ENCODE measurements around the gene ZNF853.
"Not testable (repeated sequence)": the region's sequence is repeated elsewhere in the genome, so short reads cannot be mapped to it uniquely, and the experiment has no call there.

The ZNF853 gene

DNA sequence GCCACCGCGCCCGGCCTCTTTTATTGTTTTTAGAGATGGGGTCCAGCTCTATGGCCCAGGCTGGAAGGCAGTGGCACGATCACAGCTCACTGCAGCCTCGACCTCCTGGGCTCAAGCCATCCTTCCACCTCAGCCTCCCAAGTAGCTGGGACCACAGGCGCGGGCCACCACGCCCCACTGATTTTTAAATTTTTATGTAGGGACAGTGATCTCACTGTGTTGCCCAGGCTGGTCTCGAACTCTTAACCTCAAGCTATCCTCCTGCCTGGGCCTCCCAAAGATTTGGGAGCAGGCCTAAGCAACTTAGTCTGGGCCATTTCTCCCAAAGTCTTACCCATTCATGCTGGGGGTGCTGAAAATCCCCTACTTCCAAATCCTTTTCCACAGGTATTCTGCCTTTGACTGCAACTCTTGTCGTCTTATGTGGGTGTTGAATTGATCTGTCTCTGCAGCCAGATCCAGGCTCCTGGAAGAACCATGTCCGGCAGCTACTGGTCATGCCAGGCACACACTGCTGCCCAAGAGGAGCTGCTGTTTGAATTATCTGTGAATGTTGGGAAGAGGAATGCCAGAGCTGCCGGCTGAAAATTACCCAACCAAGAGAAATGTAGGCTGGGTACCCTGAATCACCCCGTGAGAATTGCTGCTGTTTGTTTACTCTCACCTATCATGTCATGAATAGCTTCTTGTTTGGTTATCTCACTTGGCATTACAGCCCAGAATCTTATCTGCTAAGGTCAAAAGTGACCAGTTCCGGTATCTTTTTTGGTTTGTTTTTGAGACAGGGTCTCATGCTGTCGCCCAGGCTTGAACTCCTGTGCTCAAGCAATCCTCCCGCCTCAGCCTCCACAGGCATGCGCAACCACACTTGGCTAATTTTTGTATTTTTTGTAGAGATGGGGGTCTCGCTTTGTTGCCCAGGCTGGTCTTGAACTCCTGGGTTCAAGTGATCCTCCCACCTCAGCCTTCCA, 37.0 kb upstream of the ZNF853 start:
- Histone ChIP-seq H3K27me3 (replicated peaks; ENCODE audit: control insufficient read depth, insufficient read depth, low read length, poor library complexity, severe bottlenecking) (no peaks in the 10 kb centered on the region), H3K4me3 (ENCODE audit: insufficient read depth, low read depth, low read length, poor library complexity, severe bottlenecking) (no peak overlapping the region), H3K27ac (ENCODE audit: insufficient read depth, low read length, poor library complexity, severe bottlenecking) (no peak overlapping the region), H3K4me1 (ENCODE audit: control insufficient read depth, insufficient read depth, low read length, poor library complexity, severe bottlenecking) (no peaks in the 10 kb centered on the region), H3K9me3 (ENCODE audit: control insufficient read depth, low read length) (no peaks in the 10 kb centered on the region), H3K36me3 (ENCODE audit: control insufficient read depth, insufficient read depth, low read length) (peaks cover 14% of the 10 kb centered on the region)
- DNase-seq = no peak

DNA sequence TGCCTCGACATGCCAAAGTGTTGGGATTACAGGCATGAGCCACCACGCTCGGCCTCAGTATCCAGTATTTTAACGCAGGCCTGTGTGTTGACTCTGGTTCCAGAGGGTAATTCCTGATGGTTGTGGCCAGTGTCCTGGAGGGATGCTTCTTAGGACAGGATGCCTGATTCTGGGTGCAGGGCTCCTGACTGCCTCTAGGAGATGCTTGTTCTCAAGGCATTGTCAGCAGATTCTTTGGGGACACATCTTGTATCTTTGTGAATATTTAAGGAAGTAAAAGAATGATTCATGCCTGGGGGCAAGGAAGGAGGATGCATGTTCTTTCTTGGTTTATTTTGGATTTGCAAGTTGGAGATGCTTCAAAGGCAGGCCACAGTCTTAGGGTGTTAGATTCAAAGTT, 36.0 kb upstream of the ZNF853 start:
- peaks cover 21% of the 10 kb centered on the region for H3K36me3 ChIP-seq (ENCODE audit: control insufficient read depth, insufficient read depth, low read length)
- H3K27ac ChIP-seq (ENCODE audit: insufficient read depth, low read length, poor library complexity, severe bottlenecking) = no peak overlapping the region
- no peaks in the 10 kb centered on the region for H3K4me1 ChIP-seq (ENCODE audit: control insufficient read depth, insufficient read depth, low read length, poor library complexity, severe bottlenecking)
- no peak overlapping the region for H3K4me3 ChIP-seq (ENCODE audit: insufficient read depth, low read depth, low read length, poor library complexity, severe bottlenecking)
- no peak for DNase-seq
- H3K27me3 ChIP-seq (replicated peaks; ENCODE audit: control insufficient read depth, insufficient read depth, low read length, poor library complexity, severe bottlenecking) = no peaks in the 10 kb centered on the region
- H3K9me3 ChIP-seq (ENCODE audit: control insufficient read depth, low read length) = no peaks in the 10 kb centered on the region

DNA sequence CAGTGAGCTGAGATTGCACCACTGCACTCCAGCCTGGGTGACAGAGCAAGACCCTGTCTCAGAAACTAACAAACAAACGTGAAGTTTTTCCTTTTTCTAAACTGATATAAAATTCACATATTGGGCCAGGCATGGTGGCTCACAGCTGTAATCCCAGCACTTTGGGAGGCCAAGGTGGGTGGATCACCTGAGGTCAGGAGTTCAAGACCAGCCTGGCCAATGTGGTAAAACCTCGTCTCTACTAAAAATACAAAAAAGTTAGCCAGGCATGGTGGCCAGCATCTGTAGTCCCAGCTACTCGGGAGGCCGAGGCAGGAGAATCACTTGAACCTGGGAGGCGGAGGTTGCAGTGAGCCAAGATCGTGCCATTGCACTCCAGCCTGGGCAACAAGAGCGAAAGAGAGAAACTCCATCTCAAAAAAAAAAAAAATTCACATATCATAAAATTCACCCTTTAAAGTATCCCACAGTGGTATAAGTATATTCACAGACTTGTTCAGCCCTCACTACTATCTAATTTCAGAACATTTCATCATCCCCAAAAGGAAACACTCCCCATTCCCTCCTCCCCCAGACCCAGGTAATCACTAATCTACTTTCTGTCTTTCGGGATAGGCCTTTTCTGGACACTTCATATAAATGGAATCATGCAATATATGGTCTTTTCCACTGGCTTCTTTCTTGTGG, 29.5 kb upstream of the ZNF853 start:
- H3K9me3 ChIP-seq (ENCODE audit: control insufficient read depth, low read length); H3K27ac ChIP-seq (ENCODE audit: insufficient read depth, low read length, poor library complexity, severe bottlenecking); H3K27me3 ChIP-seq (replicated peaks; ENCODE audit: control insufficient read depth, insufficient read depth, low read length, poor library complexity, severe bottlenecking); H3K4me3 ChIP-seq (ENCODE audit: insufficient read depth, low read depth, low read length, poor library complexity, severe bottlenecking); DNase-seq: not testable (repeated sequence)
- Histone ChIP-seq H3K36me3 (ENCODE audit: control insufficient read depth, insufficient read depth, low read length) (peaks cover 20% of the 10 kb centered on the region), H3K4me1 (ENCODE audit: control insufficient read depth, insufficient read depth, low read length, poor library complexity, severe bottlenecking) (peaks cover 12% of the 10 kb centered on the region)

DNA sequence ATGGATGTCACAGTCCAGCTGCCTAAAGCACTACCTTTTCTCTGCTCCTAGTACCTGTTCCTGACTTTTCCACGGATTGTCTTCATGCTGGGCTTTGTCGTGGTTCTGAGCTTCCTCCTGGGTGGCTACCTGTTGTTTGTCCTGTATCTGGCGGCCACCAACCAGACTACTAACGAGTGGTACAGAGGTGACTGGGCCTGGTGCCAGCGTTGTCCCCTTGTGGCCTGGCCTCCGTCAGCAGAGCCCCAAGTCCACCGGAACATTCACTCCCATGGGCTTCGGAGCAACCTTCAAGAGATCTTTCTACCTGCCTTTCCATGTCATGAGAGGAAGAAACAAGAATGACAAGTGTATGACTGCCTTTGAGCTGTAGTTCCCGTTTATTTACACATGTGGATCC, 26.8 kb upstream of the ZNF853 start:
- Histone ChIP-seq H3K9me3 (ENCODE audit: control insufficient read depth, low read length) (no peaks in the 10 kb centered on the region), H3K4me1 (ENCODE audit: control insufficient read depth, insufficient read depth, low read length, poor library complexity, severe bottlenecking) (peaks cover 16% of the 10 kb centered on the region), H3K36me3 (ENCODE audit: control insufficient read depth, insufficient read depth, low read length) (peaks cover 21% of the 10 kb centered on the region), H3K27ac (ENCODE audit: insufficient read depth, low read length, poor library complexity, severe bottlenecking) (no peak overlapping the region), H3K27me3 (replicated peaks; ENCODE audit: control insufficient read depth, insufficient read depth, low read length, poor library complexity, severe bottlenecking) (no peaks in the 10 kb centered on the region), H3K4me3 (ENCODE audit: insufficient read depth, low read depth, low read length, poor library complexity, severe bottlenecking) (no peak overlapping the region)
- DNase-seq = no peak

DNA sequence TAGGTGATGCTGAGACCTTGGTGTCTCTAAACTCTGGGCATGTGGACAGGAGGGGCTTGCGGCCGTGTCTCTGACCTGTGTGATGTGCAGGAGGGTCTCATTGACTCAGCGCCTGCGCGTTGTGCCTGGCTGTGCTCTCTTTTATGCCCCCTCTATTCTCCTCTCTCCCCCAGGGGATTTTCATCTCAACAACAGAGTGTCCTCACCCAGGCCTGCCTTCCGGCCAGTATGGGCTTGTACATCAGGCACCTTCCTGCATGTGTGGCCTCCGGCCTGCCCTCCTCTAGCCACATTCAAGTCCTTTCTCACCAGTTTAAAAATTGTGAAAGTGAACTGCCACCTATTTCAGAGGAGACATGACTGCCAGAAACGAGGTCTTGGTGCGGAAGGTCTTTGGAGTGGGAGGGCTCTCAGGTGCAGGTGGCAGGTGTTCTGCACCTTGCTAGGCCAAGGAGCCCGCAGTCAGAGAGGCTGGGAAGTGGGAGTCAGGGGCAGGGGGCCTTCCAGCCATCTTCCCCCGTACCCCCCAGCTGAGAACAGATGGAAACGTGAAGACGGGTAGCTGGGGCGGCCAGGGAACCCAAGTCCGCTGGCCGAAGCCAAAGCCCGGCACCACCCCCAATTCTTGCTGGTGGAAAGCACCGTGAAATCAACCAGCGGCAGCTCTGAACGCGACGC, 26.1 kb upstream of the ZNF853 start:
- Histone ChIP-seq H3K27me3 (replicated peaks; ENCODE audit: control insufficient read depth, insufficient read depth, low read length, poor library complexity, severe bottlenecking) (no peaks in the 10 kb centered on the region), H3K4me3 (ENCODE audit: insufficient read depth, low read depth, low read length, poor library complexity, severe bottlenecking) (no peak overlapping the region), H3K36me3 (ENCODE audit: control insufficient read depth, insufficient read depth, low read length) (peaks cover 20% of the 10 kb centered on the region), H3K27ac (ENCODE audit: insufficient read depth, low read length, poor library complexity, severe bottlenecking) (peak overlapping the region; percentile 78), H3K9me3 (ENCODE audit: control insufficient read depth, low read length) (no peaks in the 10 kb centered on the region), H3K4me1 (ENCODE audit: control insufficient read depth, insufficient read depth, low read length, poor library complexity, severe bottlenecking) (peaks cover 16% of the 10 kb centered on the region)
- DNase-seq = no peak

DNA sequence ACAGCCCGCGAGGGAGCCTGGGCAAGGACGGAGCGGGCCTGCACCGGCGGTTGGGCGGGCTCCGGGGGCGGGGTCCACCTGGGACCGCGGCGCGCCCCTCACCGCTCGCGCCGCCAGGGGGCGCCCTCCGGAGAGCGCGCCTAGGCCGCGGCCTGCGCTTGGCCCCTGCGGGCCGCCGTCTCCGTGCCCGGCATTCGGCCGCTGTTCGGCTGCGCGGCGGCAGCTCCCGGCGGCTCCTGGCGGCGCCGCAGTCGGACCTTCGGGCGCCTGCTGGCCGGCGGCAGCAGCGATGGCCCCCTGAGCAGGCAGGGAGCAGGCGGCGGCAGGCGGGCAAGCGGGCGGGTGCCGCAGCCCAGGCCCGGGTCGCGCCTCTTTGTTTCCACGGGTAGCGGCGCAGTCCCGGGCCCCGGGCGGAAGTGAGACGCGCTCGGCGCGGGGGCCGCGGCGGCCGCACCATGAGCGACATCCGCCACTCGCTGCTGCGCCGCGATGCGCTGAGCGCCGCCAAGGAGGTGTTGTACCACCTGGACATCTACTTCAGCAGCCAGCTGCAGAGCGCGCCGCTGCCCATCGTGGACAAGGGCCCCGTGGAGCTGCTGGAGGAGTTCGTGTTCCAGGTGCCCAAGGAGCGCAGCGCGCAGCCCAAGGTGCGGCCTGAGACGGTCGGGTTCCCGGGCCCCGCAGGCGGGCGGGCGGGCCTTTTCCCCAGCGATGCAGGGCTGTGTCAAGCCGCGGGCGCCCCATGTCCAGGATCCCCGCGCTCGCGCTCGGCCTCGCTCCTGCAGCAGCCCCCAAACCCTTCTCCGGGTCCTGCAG, 25.4 kb upstream of the ZNF853 start, which contains the start of gene INTS15:
TSS of gene INTS15 (plus strand) at position 193 of the 816 bp plus-strand sequence. CDS start at position 456, 263 bp downstream.
- DNase-seq = peak; percentile 67 to 73 (median 73)
- H3K36me3 ChIP-seq (ENCODE audit: control insufficient read depth, insufficient read depth, low read length) = peaks cover 28% of the 10 kb centered on the region

DNA sequence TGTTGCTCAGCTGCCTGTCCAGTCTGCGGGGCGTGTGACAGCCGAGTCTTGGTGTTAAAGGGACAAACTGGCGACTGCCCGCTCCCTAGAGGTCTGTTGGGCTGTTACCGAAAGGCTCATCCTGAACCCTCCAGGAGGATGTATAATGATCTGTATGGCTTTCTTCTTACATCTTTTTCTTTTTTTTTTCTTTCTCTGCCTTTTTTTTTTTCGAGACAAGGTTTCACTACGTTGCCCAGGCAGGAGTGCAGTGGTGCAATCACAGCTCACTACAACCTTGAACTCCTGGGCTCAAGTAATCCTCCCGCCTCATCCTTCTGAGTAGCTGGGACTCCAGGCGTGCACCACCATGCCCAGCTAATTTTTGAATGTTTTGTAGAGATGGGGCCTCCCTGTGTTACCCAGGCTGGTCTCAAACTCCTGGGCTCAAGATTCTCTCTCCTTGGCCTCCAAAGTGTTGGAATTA, 24.7 kb upstream of the ZNF853 start:
- H3K9me3 ChIP-seq (ENCODE audit: control insufficient read depth, low read length) = no peaks in the 10 kb centered on the region
- H3K27me3 ChIP-seq (replicated peaks; ENCODE audit: control insufficient read depth, insufficient read depth, low read length, poor library complexity, severe bottlenecking) = no peaks in the 10 kb centered on the region
- H3K4me3 ChIP-seq (ENCODE audit: insufficient read depth, low read depth, low read length, poor library complexity, severe bottlenecking) = peak overlapping the region; percentile 89
- peaks cover 34% of the 10 kb centered on the region for H3K36me3 ChIP-seq (ENCODE audit: control insufficient read depth, insufficient read depth, low read length)
- H3K27ac ChIP-seq (ENCODE audit: insufficient read depth, low read length, poor library complexity, severe bottlenecking) = peak overlapping the region; percentile 78
- peaks cover 16% of the 10 kb centered on the region for H3K4me1 ChIP-seq (ENCODE audit: control insufficient read depth, insufficient read depth, low read length, poor library complexity, severe bottlenecking)
- no peak for DNase-seq

More for the DNA sequence above, 25.4 kb upstream of the ZNF853 start, which contains the start of gene INTS15:
- H3K27ac ChIP-seq (ENCODE audit: insufficient read depth, low read length, poor library complexity, severe bottlenecking) = peak within 1 kb of the TSS; percentile 78
- peak within 1 kb of the TSS; percentile 89 for H3K4me3 ChIP-seq (ENCODE audit: insufficient read depth, low read depth, low read length, poor library complexity, severe bottlenecking)
- H3K27me3 ChIP-seq (replicated peaks; ENCODE audit: control insufficient read depth, insufficient read depth, low read length, poor library complexity, severe bottlenecking) = no peaks in the 10 kb centered on the region
- peaks cover 16% of the 10 kb centered on the region for H3K4me1 ChIP-seq (ENCODE audit: control insufficient read depth, insufficient read depth, low read length, poor library complexity, severe bottlenecking)
- H3K9me3 ChIP-seq (ENCODE audit: control insufficient read depth, low read length) = no peaks in the 10 kb centered on the region

DNA sequence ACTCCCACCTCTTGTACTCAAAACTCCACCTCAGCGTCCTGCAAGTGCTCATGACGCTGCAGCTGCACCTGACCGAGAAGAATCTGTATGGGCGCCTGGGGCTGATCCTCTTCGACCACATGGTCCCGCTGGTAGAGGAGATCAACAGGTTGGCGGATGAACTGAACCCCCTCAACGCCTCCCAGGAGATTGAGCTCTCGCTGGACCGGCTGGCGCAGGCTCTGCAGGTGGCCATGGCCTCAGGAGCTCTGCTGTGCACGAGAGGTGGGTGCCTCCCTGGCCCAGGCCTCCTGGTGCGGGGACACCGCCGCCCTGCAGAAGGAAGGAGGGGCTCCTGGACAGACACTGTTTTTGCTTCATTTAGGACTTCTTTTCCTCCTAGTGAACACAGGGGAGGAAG, 15.3 kb upstream of the ZNF853 start:
- no peaks in the 10 kb centered on the region for H3K4me1 ChIP-seq (ENCODE audit: control insufficient read depth, insufficient read depth, low read length, poor library complexity, severe bottlenecking)
- no peaks in the 10 kb centered on the region for H3K9me3 ChIP-seq (ENCODE audit: control insufficient read depth, low read length)
- no peaks in the 10 kb centered on the region for H3K27me3 ChIP-seq (replicated peaks; ENCODE audit: control insufficient read depth, insufficient read depth, low read length, poor library complexity, severe bottlenecking)
- H3K4me3 ChIP-seq (ENCODE audit: insufficient read depth, low read depth, low read length, poor library complexity, severe bottlenecking) = no peak overlapping the region
- H3K27ac ChIP-seq (ENCODE audit: insufficient read depth, low read length, poor library complexity, severe bottlenecking) = no peak overlapping the region
- no peak for DNase-seq
- peaks cover 76% of the 10 kb centered on the region for H3K36me3 ChIP-seq (ENCODE audit: control insufficient read depth, insufficient read depth, low read length)

DNA sequence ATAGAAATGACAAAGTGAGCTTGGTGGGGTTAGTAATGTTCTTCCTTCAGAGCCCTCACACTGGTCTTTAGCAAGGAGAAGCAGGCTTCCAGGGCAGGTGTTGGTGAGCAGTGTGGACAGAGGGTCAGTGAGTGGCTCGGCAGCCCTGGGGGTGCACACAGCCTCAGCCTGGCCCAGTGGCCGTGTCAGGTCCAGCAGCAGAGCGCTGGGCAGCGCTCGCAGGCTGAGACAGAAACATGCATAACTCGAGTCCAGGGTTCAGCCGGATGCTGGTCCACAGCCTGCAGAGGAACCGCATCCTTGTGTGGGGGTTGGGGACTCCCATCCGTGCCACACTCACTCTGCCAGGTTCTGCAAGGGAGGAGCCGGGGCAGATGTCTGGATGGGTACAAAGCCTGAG, 11.0 kb upstream of the ZNF853 start:
- Histone ChIP-seq H3K4me3 (ENCODE audit: insufficient read depth, low read depth, low read length, poor library complexity, severe bottlenecking) (no peak overlapping the region), H3K36me3 (ENCODE audit: control insufficient read depth, insufficient read depth, low read length) (peaks cover 48% of the 10 kb centered on the region), H3K27ac (ENCODE audit: insufficient read depth, low read length, poor library complexity, severe bottlenecking) (no peak overlapping the region), H3K27me3 (replicated peaks; ENCODE audit: control insufficient read depth, insufficient read depth, low read length, poor library complexity, severe bottlenecking) (no peaks in the 10 kb centered on the region), H3K4me1 (ENCODE audit: control insufficient read depth, insufficient read depth, low read length, poor library complexity, severe bottlenecking) (no peaks in the 10 kb centered on the region), H3K9me3 (ENCODE audit: control insufficient read depth, low read length) (no peaks in the 10 kb centered on the region)
- no peak for DNase-seq

Data from effector memory CD4-positive, alpha-beta T cell (primary cell).